Body of pancreas (tissue), 4 donors: Measurements from ENCODE around the gene ENOSF1.

Experiments
- POLR2A ChIP-seq, 3 donors: fragments of 450-650 bp; IDR thresholded peaks; one replicate each; pipeline ENCODE4 v1.6.1; 2016; ENCODE audit warnings: antibody characterized with exemption in 3 of 3, mild to moderate bottlenecking in 2 of 3
- TF ChIP-seq, protein P1 (sequence below), 7 experiments: fragments of 450-650 bp in 4 of 7; fragments of 200-600 bp in 3 of 7; sonication (generic) in 3 of 7; IDR thresholded peaks; one replicate each; pipeline ENCODE4 v1.5.1; 2016 to 2019; ENCODE audit warnings: antibody characterized with exemption in 7 of 7

DNA sequence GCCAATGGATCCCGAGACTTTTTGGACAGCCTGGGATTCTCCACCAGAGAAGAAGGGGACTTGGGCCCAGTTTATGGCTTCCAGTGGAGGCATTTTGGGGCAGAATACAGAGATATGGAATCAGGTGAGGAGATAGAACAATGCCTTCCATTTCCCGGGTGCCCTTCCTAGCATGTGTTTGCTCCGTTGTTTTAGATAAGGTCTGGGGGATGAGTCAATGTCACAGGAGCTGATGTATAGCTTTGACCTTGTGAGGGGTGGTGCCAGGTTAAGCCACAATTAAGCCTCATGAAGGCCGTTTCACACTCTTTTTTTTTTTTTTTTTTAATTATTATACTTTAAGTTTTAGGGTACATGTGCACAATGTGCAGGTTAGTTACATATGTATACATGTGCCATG lies 50.2 kb downstream of the ENOSF1 start:
- TF ChIP-seq, protein P1, sequence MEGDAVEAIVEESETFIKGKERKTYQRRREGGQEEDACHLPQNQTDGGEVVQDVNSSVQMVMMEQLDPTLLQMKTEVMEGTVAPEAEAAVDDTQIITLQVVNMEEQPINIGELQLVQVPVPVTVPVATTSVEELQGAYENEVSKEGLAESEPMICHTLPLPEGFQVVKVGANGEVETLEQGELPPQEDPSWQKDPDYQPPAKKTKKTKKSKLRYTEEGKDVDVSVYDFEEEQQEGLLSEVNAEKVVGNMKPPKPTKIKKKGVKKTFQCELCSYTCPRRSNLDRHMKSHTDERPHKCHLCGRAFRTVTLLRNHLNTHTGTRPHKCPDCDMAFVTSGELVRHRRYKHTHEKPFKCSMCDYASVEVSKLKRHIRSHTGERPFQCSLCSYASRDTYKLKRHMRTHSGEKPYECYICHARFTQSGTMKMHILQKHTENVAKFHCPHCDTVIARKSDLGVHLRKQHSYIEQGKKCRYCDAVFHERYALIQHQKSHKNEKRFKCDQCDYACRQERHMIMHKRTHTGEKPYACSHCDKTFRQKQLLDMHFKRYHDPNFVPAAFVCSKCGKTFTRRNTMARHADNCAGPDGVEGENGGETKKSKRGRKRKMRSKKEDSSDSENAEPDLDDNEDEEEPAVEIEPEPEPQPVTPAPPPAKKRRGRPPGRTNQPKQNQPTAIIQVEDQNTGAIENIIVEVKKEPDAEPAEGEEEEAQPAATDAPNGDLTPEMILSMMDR (IDR thresholded peaks at IDR 0.05): no peak
- no peak for TF ChIP-seq POLR2A (IDR thresholded peaks at IDR 0.05)
